Measurements from ENCODE around the gene LRRC56. TPM values are rescaled to one million over a fixed set of nuclear protein-coding genes. Genes with fewer than 3 reads are reported as not detected.
A peak's percentile ranks its signal among the peaks of the same experiment; 100 is the strongest.

The LRRC56 gene
- total and polyA plus RNA-seq, 2 of the 13 experiments (the other 11 are each of a cell fraction or from before 2014, with no cell fraction given) = 0.11 to 0.29 TPM

GRCh38 chr11:518463-519202 is 18.7 kb upstream of the LRRC56 start (continued):
- no peak for TF ChIP-seq NFRKB (IDR thresholded peaks at IDR 0.05)
- peak; percentile 33; the same call in 1 of the 2 replicates for TF ChIP-seq SNAPC2 (CRISPR knock-in tag; IDR thresholded peaks at IDR 0.05)
- peak; percentile 62 for TF ChIP-seq ZNF772 (CRISPR knock-in tag; IDR thresholded peaks at IDR 0.05)
- TF ChIP-seq KLF16 (CRISPR knock-in tag; IDR thresholded peaks at IDR 0.05) = peak; percentile 17 to 67; a peak in 2 of 4 replicates
- TF ChIP-seq ZBTB2 (CRISPR knock-in tag; IDR thresholded peaks at IDR 0.05; ENCODE audit: low read depth) = peak; percentile 80
- TF ChIP-seq PAF1 (CRISPR knock-in tag; IDR thresholded peaks at IDR 0.05) = no peak
- TF ChIP-seq IRF9 (CRISPR knock-in tag; IDR thresholded peaks at IDR 0.05; ENCODE audit: borderline replicate concordance) = peak; percentile 60; the same call in 1 of the 2 replicates
- TF ChIP-seq ZBTB43 (CRISPR knock-in tag; conservative IDR thresholded peaks at IDR 0.05) = peak; percentile 28; the same call in 1 of the 2 replicates
- TF ChIP-seq ZNF225 (CRISPR knock-in tag; IDR thresholded peaks at IDR 0.05) = no peak
- TF ChIP-seq ZIK1 (CRISPR knock-in tag; IDR thresholded peaks at IDR 0.05; ENCODE audit: borderline replicate concordance, low read depth) = peak; percentile 82; the same call in 1 of the 2 replicates
- TF ChIP-seq REPIN1 (CRISPR knock-in tag; IDR thresholded peaks at IDR 0.05; ENCODE audit: borderline replicate concordance, low read depth) = peak; percentile 32; the same call in 1 of the 2 replicates
- peak; percentile 88 for TF ChIP-seq TBX2 (CRISPR knock-in tag; IDR thresholded peaks at IDR 0.05; ENCODE audit: borderline replicate concordance)
- TF ChIP-seq ZNF275 (CRISPR knock-in tag; IDR thresholded peaks at IDR 0.05; ENCODE audit: borderline replicate concordance) = peak; percentile 63; the same call in 1 of the 2 replicates
- TF ChIP-seq HIC2 (CRISPR knock-in tag; IDR thresholded peaks at IDR 0.05; ENCODE audit: low read depth) = 0 out of 2 replicates have a peak, but pooled peaks have one; percentile 24
- TF ChIP-seq ZNF563 (CRISPR knock-in tag; IDR thresholded peaks at IDR 0.05) = peak; percentile 78; the same call in 1 of the 2 replicates
- TF ChIP-seq SALL1 (CRISPR knock-in tag; IDR thresholded peaks at IDR 0.05) = peak; percentile 63; the same call in 1 of the 2 replicates
- peak; percentile 76; the same call in 1 of the 2 replicates for TF ChIP-seq ATF7-NPFF (CRISPR knock-in tag; IDR thresholded peaks at IDR 0.05; ENCODE audit: low read depth)
- 0 out of 2 replicates have a peak, but pooled peaks have one; percentile 12 for TF ChIP-seq NCOA2 (CRISPR knock-in tag; IDR thresholded peaks at IDR 0.05)
- no peak for TF ChIP-seq NONO (IDR thresholded peaks at IDR 0.05)
- TF ChIP-seq NONO (CRISPR knock-in tag; conservative IDR thresholded peaks at IDR 0.05) = peak; percentile 87
